Hepatic stellate cell (primary cell): ENCODE results near the gene RIMKLB.
A peak's percentile ranks its signal among the peaks of the same experiment; 100 is the strongest.
"Not testable (repeated sequence)": the region's sequence is repeated elsewhere in the genome, so short reads cannot be mapped to it uniquely, and the experiment has no call there.

Source experiments
- DNase-seq: peaks from one replicate; pipeline ENCODE4 v3.0.0; 2011; ENCODE audit warnings: low spot score

The RIMKLB gene

GRCh38 chr12:8692573-8692972 lies 5.2 kb upstream of the RIMKLB start:
- peak; percentile 77 for DNase-seq

DNA sequence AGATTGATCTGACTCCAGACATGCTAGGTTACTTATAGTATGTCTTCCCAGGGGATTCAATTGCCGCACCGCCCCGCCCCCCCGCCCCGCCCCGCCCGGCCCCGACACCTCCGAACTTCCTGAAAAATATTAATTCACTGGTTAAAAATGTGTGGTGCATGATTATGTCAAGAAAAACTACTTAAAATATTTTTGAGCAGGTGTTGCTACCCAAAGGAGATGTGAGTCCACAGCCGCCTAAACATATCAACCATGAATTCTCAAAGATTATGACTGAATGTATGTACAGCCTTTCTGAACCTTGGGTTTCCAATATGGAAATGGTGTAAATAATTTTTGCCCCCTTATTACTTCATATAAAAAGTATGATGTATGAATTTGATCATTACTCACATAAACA lies 2.7 kb upstream of the RIMKLB start:
- DNase-seq: no peak

DNA sequence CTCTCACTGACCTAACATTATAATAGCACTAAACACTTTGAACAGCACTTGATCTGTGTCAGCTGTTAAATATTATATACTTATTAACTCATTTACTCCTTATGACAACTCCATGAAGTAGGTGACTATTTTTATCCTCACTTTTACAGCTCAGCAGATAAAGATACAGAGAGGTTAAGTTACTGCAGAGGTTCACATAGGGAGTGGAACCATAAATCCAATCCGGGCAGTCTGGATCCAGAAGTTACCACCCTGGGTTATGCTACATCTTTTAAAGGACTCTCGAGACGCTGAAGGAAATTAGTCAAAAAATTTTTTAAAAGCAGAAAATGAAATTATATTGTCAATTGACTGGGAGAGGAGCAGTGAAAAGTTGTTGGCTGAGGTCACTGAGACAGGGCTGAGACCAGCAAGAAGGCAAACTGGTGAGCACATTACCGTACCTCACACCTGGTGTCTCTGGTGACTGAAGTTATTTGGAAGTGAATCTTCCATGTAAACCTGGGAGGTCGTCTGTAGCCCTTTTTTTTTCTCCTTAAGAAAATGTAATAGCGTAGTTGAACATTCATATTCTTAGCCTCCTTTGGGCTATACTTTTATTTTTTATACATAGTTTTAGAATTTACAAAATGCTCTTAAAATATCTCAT lies 1.2 kb upstream of the RIMKLB start:
- DNase-seq: no peak

- peak; percentile 40 for DNase-seq
Observed at GRCh38 chr12:8697120-8697475, 693 bp upstream of the RIMKLB start.

DNA sequence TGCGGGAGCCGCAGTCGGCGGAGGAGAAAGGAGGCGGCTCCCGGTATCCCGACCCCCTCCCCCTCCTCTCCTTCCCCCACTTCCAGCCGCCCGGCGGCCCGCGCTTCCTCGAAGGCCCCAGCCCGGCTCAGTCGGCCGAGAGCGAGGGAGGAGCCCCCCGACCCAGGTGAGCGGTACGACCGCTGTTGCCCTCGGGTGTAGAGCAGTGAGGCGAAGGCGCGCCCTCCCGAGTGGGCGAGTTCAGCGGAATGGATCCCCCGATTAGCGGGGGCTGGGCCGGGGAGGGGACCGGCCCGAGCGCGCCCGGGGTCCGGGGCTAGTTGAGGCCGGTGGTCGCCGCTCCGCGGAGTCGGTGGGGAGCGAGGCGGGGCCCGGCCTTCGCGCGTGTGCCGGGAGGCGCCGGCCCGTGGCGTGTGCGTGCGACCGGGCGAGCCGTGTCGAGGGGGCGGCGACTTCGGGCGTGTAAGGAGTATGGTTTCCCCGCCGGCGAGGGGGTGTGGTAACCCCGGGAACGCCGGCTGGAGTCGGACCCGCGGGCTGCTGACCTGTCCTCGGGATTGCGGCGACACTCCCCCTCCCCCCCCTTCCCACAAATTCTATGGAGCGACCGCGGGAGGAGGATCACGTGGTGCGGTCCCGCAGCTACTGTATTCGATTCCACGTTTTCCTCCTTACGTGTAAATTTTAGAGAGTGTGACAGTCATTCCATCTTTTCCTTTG lies 501 bp downstream of the RIMKLB start:
- peak; percentile 59 for DNase-seq

- peak; percentile 44 for DNase-seq
Observed at GRCh38 chr12:8698879-8699278, 1.1 kb downstream of the RIMKLB start.

DNA sequence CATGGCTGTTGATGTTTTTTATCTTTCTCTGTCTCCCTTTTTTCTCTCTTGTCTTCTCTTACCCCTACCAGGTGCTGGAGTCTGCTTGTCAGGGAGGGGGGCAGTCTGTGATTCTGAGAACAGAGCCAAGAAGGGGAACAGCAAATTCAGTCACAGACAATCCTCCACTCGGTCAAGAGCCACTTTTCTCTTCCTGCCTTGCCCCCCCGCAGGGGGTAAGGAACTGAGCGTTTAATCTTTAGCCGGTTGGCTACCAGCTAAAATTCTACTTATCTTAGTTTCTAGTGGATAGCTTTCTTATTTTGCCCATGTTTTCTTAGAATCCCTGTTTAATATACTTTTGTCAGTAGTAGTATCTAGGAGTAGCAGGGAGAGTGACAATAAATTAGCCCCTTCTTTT lies 1.9 kb downstream of the RIMKLB start:
- DNase-seq: no peak

DNA sequence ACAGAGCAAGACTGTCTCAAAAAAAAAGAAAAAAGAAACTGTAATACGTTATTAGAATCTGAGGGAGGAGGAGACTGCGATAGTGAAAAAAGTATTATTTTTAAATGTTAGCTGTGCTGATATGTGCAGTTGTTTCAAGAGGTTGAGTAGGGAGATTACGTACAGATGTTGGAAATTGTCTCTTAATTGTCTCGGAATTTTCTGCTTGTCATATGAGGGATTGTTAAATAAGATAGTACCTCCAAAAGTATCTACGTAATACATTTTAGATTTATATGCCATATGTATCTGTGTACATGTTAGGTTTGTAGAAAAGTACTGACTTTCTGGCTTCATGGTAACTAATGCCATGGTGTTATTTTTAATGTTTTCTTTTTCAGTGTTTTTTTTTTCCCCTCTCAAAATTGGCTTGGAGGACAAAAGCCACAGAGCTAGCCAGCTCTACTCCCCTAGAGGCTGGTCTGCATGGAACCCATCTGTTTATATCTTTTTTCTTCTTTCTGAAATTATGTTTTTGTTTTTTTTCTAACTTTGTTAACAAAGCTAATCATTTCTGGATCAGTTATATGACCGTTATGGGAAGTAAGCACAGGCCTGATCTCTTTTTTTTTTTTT lies 3.4 kb downstream of the RIMKLB start:
- DNase-seq: no peak

DNA sequence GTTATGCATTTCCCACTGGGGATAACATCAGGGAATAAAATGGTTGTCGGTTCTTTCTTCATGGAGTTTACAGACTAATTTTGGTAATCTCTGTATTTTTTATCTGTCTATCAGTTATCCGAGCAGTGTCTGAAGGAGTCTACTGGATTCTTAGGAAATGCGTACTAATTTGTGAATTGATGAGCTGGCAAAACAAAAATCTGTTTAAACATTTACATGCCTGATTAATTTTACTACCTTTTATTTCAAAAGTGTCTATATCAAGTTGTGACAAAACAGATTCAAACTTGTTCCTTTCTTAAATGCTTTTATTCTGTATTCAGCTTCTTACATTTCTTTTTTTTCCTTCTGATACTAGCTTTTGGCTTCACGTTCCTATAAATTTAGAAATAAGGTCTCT lies 4.4 kb downstream of the RIMKLB start:
- no peak for DNase-seq

DNA sequence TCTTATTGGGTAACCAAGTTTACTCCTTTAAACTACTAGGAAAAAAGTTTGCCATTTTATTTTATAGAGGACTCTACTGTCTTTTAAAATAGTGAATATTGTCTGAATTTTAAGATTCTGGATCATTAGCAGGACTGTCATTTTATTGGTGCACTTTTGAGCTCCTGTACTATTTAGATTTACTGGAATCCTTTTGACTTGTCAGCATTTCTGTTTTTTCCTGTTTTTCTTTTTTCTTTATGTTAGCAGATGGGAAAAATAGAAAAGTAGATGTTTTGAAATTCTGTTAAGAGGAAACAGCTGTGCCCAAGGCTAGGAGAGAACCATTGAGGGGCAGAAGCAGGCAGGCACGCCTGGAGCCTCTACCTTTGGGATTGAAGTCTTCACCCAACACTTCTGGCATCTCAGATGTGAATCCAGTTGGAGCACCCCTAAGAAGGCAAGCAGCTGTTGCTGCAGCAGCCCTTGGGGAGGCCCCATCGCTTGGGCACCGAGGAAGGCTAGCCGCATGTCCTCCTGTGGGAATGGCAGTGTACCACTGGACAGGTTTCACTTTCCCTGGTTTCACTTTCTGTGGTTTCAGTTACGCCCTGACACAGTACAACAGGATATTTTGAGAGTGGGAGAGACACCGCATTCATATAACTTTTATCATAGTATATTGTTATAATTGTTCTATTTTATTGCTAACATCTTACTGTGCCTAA lies 11.5 kb downstream of the RIMKLB start:
- peak; percentile 26 for DNase-seq

- no peak for DNase-seq
Observed at GRCh38 chr12:8712572-8712971, 14.8 kb downstream of the RIMKLB start.

DNA sequence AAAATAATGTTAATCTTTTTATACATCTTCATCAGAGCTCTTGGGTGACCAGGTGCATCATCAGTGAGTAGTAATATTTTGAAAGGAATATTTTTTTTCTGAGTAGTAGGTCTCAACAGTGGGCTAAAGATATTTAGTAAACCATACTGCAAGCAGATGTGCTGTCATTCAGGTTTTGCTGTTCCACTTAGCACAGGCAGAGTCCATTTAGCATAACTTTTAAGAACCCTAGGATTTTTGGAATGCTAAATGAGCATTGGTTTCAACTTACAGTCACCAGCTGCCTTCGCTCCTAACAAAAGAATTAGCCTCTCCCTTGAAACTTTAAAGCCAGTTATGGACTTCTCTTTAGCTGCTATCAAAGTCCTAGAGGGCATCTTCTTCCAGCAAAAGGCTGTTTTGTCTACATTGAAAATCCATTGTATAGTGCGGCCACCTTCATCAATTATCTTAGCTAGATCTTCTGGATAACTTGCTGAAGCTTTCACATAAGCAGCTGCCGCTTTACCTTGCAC lies 24.6 kb downstream of the RIMKLB start:
- no peak for DNase-seq

- peak; percentile 15 for DNase-seq
Observed at GRCh38 chr12:8734873-8735381, 37.1 kb downstream of the RIMKLB start.

DNA sequence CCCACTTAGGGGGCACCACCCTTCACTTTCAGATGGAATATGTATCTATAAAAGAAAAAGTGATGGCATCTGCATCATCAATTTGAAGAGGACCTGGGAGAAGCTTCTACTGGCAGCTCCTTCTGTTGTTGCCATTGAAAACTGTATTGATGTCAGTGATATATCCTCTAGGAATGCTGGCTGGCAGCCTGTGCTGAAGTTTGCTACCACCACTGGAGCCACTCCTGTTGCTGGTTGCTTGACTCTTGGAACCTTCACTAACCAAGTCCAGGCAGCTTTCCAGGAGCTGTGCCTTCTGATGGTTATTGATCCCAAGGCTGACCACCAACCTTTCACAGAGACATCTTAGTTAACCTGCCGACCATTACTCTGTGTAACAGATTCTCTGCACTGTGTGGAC lies 44.7 kb downstream of the RIMKLB start:
- peak; percentile 34 for DNase-seq

GRCh38 chr12:8743121-8743520 lies 45.3 kb downstream of the RIMKLB start:
- not testable (repeated sequence) for DNase-seq

GRCh38 chr12:8745631-8746030 lies 47.8 kb downstream of the RIMKLB start:
- not testable (repeated sequence) for DNase-seq

GRCh38 chr12:8746046-8746445 lies 48.3 kb downstream of the RIMKLB start:
- no peak for DNase-seq

- DNase-seq: not testable (repeated sequence)
Observed at GRCh38 chr12:8760076-8760475, 62.3 kb downstream of the RIMKLB start.

- not testable (repeated sequence) for DNase-seq
Observed at GRCh38 chr12:8762701-8763100, 64.9 kb downstream of the RIMKLB start.

DNA sequence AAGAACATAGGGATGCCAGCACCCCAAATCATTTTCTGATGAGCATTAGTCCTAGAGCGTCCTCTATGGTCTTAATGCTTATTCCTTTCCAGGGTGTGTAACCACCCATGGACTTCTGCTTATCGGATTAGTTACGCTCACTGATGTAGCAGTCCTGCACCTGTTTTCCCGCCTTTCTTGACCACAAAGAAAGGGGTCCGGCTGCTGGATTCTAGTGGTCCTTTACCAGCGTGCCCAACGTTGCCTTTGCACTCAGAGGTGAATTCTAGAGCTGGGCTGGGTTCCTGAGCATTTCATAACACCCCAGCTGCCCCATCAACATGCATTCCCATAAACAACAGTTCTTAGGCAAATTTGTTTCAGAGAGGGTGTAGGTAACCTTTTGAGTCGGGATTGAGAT lies 68.3 kb downstream of the RIMKLB start:
- DNase-seq: not testable (repeated sequence)

DNA sequence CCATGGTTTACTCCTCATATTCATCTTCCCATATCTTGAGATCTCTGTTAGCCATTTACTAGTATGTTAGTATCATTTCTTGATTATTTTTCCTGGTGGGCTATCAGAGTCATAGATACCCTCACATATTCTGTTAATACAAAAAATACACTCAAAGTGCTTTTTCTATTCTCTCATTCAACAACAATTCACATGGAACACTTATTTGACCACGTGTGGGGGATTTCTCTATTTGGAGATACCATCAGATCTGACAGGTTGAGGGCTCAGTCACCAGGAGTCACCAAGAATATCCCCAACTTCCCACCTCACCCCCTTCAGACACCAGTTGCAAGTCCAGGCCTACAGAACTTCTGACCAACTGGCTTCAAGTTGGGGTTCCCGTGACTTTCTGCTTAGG lies 72.7 kb downstream of the RIMKLB start:
- no peak for DNase-seq

- no peak for DNase-seq
Observed at GRCh38 chr12:8771072-8771471, 73.3 kb downstream of the RIMKLB start.
